ENCODE measurements around the gene STT3B. TPM values are rescaled to one million over a fixed set of nuclear protein-coding genes. Genes with fewer than 3 reads are reported as not detected.

The STT3B gene
- total RNA-seq, 1 donor from 2014 or later, result 80.7 TPM

DNA sequence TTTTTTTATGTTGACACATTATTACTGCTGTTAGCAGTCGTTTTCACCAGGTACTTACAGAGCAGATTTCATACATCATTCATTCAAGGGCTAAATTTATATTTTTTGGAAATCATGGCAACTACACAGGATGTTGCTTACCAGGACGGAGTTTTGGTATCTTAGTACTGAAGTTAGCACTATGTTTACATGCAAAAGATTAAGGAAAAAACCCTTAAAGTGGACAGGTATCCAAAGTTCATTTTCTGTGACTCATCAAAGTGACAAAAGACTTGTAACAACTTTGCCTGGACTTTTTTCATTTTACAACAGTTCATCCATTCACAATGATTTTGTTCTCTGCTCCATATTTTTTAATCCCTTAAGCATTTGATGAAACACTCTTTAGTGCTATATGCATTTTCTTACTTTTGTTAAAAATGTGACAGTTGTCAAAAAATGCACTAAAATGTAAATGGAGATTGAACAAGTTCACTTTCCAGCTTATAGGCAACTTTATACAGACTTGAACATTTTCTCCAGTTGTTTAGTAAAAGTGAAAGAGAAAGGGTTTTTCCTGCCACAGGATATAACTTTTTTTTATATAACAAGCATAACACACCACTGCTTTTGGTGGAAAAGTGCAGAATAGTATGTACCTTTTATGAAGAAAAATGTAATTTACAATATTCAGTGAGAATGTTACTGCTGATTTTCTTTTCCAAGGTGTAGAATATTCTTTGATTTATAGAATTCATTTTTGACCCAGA lies 104.1 kb downstream of the STT3B start:
- no peak for DNase-seq (ENCODE audit: low spot score)

DNA sequence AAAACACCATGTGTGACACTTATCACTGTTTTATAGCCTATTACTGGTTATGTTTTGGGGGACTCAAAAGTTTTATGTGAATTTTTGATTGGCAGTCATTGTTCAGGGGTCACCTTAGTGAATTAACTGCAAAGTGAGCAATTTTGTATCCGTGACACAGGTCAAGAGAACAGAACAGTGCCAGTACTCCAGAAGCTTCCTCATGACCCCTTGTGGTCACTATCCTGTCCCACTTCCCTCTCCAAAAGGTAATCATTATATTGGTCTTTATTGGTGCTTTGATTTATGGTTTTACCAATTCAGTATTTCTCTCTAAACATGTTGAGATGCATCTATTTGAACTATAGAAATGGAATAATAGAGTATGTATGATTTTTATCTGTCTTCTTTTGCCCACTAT lies 107.1 kb downstream of the STT3B start:
- DNase-seq (ENCODE audit: low spot score), result no peak

DNA sequence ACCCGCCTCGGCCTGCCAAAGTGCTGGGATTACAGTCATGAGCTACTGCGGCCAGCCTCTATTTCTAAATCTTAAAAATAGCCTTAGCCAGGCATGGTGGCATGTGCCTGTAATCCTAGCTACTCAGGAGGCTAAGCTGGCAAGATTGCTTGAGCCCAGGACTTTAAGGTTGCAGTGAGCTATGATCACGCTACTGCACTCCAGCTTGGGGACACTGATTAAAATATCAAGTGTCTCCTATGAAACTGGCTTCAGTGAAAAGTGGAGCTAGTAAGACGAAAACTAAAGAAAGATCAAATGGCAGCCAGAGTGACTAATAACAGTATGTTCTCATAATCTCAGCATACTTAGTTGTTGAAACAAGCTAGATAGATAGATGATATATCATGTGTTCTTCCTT lies 112.5 kb downstream of the STT3B start:
- no peak for DNase-seq (ENCODE audit: low spot score)

DNA sequence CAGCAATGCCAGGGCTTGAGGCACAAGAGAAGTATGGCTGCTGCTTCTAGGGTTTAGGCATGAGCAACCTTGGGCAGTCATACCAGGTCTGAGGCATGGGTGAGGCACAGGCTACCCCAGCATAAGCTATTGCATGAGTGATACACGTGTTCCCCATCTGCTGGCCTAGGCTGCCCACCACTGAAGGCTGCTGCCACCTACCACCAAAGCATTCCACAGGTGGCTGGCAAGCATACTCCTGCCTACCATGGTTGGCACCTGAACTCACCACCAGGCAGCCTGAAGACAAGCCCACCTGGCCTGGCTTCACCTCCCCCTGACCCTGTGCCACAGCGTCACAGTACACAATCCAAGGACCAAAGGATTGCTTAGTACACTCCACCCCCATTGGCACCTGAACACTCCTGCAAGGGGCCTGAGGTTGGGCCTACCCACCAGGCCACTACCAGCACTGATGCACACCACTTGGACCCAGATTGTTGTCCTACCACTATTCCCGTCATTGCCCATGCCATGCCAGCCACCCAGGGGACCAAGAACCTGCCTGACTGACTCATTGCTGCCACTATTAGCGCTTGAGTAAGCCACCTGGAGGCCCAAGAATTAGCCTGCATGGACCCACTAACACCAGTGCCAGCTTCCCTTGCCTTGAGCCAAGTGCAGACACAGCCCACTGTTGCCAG lies 115.7 kb downstream of the STT3B start:
- DNase-seq (ENCODE audit: low spot score), result no peak

DNA sequence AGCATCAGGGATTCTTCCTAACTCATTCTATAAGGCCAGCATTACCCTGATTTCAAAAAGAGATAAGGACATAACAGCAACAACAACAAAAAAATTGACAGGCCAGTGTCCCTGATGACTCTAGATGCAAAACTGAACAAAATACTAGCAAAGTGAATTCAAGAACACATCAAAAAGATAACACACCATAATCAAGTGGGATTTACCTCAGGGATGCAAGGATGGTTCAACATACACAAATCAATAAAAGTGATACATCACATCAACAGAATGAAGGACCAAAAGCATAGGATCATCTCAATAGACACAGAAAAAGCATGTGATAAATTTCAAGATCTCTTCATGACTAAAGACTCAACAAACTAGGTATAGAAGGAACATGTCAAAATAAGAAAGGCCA lies 119.6 kb downstream of the STT3B start:
- DNase-seq (ENCODE audit: low spot score), result no peak

- DNase-seq (ENCODE audit: low spot score), result no peak
These were observed 120.7 kb downstream of the STT3B start for GRCh38 chr3:31653464-31653863.

DNA sequence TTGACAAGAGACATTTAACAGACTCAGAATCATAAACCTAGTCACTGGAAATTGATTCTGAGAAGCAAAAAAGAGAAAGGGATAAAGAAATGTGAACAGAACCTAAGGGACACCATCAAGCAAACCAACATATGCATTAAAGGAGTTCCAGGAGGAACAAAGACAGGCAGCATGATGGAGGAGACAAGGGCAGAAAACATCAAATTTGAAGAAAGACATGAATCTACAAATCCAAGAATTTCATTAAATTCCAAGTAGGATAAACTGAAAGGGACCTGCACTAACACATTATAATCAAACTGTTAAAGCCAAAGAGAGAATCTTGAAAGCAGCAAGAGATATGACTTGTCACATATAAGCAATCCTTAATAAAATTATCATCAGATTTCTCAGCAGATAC lies 122.3 kb downstream of the STT3B start:
- DNase-seq (ENCODE audit: low spot score), result no peak

DNA sequence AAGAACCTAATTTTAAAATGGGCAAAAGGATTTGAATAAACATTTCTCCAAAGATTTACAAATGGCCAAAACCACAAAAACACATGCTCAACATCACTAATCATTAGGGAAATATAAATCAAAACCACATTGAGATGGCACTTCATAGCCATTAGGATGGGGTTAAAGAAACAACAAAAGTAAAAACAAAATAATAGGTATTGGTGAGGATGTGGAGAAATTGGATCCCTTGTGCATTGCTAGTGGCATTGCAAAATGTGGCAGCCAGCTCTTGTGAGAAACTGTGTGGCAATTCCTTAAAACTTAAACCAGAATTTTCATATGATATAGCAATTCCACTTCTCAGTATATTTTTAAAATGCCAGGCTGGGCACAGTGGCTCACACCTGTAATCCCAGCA lies 126.5 kb downstream of the STT3B start:
- DNase-seq (ENCODE audit: low spot score), result no peak

GRCh38 chr3:31661286-31661685 lies 128.6 kb downstream of the STT3B start:
- DNase-seq (ENCODE audit: low spot score), result no peak

DNA sequence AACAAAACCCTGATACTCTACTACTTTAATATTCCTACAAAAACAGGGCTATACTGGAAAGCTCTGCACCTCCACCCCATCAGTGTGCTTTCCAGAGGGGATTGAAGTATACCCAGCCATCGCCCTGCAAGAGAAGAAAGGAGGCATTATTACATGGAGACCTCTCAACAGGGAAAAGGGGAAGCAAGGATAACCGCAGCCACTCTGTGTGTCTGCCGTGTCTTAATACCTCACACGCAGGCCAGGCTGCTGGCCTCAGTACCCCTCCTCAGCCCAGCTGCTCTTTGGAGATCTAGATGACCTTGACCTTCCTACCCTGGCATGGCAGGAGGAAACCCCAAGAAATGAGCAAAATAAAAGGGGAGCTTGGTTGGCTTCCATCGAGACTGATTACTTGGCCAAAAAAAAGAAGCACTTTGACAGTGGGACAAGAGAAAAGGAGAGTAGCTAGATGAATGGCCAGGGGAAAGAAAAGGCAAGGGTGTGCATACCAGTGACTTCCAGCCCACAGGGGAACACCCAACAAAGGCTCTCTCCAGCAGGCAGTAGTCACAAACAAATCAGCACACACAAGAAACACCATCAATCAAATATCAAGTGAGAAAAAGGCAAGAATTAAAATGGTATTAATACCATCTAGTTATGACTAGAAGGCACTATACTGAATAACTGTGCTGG lies 129.4 kb downstream of the STT3B start:
- no peak for DNase-seq (ENCODE audit: low spot score)

- no peak for DNase-seq (ENCODE audit: low spot score)
These were observed 131.3 kb downstream of the STT3B start for GRCh38 chr3:31664031-31664430.

GRCh38 chr3:31667582-31667981 lies 134.9 kb downstream of the STT3B start:
- DNase-seq (ENCODE audit: low spot score), result no peak

DNA sequence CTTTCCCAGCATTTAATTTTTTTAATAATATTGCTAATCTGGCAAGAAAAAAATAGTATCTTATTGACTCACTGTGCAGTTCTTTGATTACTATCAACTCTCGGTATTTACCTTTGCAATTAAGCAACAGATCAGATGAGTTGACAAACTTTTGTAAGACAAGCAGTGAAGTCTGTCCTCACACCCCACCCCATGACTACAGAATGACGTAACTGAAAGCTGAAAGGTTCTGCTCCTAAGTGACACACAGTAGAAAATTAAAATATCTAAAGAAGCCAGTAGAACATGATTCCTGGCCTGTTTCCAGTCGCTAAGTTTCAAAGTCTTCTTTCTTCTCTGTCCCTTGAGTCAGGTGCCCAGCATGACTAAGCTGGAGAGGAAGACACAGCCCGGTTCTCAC lies 135.5 kb downstream of the STT3B start:
- DNase-seq (ENCODE audit: low spot score), result no peak

- no peak for DNase-seq (ENCODE audit: low spot score)
These were observed 137.4 kb downstream of the STT3B start for GRCh38 chr3:31670136-31670535.

DNA sequence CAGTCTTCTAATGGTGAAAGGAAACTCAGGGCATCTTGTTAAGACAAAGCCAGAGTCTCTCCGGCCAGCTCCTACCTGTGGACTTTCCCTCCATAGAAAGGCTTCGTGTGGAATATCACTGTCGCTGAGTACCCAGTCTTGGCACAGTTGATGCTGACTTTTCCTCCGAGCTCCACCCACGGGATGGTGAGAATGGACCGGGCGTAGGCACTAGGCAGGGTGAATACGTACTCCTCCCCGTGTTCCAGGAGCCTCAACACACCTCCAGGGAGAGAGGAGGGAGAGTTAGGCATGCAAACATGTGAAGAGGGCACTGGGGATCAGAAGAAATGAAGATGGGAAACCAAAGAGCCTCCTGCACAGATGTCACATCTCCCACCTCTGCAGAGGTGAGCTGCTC lies 138.0 kb downstream of the STT3B start:
- no peak for DNase-seq (ENCODE audit: low spot score)

GRCh38 chr3:31671451-31671850 lies 138.7 kb downstream of the STT3B start:
- no peak for DNase-seq (ENCODE audit: low spot score)

- no peak for DNase-seq (ENCODE audit: low spot score)
These were observed 139.3 kb downstream of the STT3B start for GRCh38 chr3:31671976-31672375.

DNA sequence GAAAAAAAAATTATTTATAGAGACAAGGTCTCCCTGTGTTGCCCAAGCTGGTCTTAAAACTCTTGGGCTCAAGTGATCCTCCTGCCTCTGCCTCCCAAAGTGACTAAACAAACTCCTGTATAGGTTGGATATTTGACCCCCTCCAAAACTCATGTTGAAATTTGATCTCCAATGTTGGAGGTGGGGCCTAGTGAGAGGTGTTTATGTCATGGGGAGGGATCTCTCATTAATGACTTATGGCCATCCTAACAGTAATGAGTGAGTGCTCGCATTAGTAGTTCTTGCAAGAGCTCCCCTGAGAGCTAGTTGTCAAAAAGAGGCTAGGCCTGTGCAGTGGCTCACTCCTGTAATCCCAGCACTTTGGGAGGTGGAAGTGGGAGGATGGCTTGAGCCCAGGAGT lies 141.2 kb downstream of the STT3B start:
- DNase-seq (ENCODE audit: low spot score), result no peak

GRCh38 chr3:31676556-31676955 lies 143.8 kb downstream of the STT3B start:
- DNase-seq (ENCODE audit: low spot score), result no peak

GRCh38 chr3:31680072-31680870 lies 147.5 kb downstream of the STT3B start:
- no peak for DNase-seq (ENCODE audit: low spot score)

All from mesenteric fat pad (tissue), 1 donor.